ENCODE measurements around the gene ZBTB44. TPM values are rescaled to one million over a fixed set of nuclear protein-coding genes. Genes with fewer than 3 reads are reported as not detected.
"Not testable (repeated sequence)": the region's sequence is repeated elsewhere in the genome, so short reads cannot be mapped to it uniquely, and the experiment has no call there.

Gene ZBTB44
- total RNA-seq, 1 donor from 2014 or later = 22.5 TPM

GRCh38 chr11:130246270-130246669 is 68.4 kb downstream of the ZBTB44 start:
- ATAC-seq = no peak

- ATAC-seq = not testable (repeated sequence)
Observed at GRCh38 chr11:130245375-130245774, 69.3 kb downstream of the ZBTB44 start.

- no peak for ATAC-seq
Observed at GRCh38 chr11:130244848-130245247, 69.9 kb downstream of the ZBTB44 start.

GRCh38 chr11:130243816-130244215 is 70.9 kb downstream of the ZBTB44 start:
- no peak for ATAC-seq

- ATAC-seq = no peak
Observed at GRCh38 chr11:130241713-130242112, 73.0 kb downstream of the ZBTB44 start.

GRCh38 chr11:130237282-130238006 is 77.3 kb downstream of the ZBTB44 start:
- no peak for ATAC-seq

GRCh38 chr11:130234315-130234714 is 80.4 kb downstream of the ZBTB44 start:
- no peak for ATAC-seq

GRCh38 chr11:130233888-130234287 is 80.8 kb downstream of the ZBTB44 start:
- ATAC-seq = not testable (repeated sequence)

GRCh38 chr11:130233486-130233885 is 81.2 kb downstream of the ZBTB44 start:
- not testable (repeated sequence) for ATAC-seq

- ATAC-seq = peak; percentile 16
Observed at GRCh38 chr11:130227373-130227772, 87.3 kb downstream of the ZBTB44 start.

- ATAC-seq = no peak
Observed at GRCh38 chr11:130223291-130223971, 91.3 kb downstream of the ZBTB44 start.

- no peak for ATAC-seq
Observed at GRCh38 chr11:130220311-130221035, 94.2 kb downstream of the ZBTB44 start.

GRCh38 chr11:130219148-130219547 is 95.6 kb downstream of the ZBTB44 start:
- no peak for ATAC-seq

GRCh38 chr11:130218501-130219070 is 96.1 kb downstream of the ZBTB44 start:
- ATAC-seq = no peak

GRCh38 chr11:130217133-130218031 is 97.3 kb downstream of the ZBTB44 start:
- ATAC-seq = no peak

GRCh38 chr11:130216591-130217132 is 98.1 kb downstream of the ZBTB44 start:
- ATAC-seq = no peak

- no peak for ATAC-seq
Observed at GRCh38 chr11:130216221-130216550, 98.5 kb downstream of the ZBTB44 start.

GRCh38 chr11:130215531-130216220 is 99.0 kb downstream of the ZBTB44 start:
- no peak for ATAC-seq

GRCh38 chr11:130214861-130215530 is 99.7 kb downstream of the ZBTB44 start:
- no peak for ATAC-seq

- no peak for ATAC-seq
Observed at GRCh38 chr11:130213979-130214281, 100.8 kb downstream of the ZBTB44 start.
